HG02885 (cell line): ENCODE measurements around the gene E2F6.

Source experiments
- ATAC-seq: cut with Tn5 transposase; IDR thresholded peaks from one replicate; pipeline ENCODE4 v1.9.1; 2021; ENCODE audit warnings: mild to moderate bottlenecking; ENCODE audit not compliant: unreplicated experiment, poor library complexity

Gene E2F6

DNA sequence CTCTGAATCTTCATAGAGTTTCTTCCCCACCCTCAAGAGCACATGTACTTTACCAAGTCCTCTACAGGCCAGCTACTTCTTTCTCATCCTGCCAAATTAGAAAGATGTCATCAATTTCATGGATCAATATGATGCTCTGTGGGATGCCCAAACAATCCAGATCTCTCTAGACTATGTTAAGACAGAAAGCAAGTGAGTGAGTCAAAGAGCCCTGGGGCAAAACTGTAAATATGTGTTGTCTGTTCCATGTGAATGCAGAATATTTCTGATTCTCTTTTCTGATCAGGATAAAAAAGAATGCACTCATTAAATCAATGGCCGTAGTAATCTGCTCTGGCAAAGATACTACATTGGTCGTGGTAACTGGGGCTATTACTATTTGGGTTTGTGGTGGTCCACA lies 68.4 kb downstream of the E2F6 start:
- ATAC-seq, result no peak

DNA sequence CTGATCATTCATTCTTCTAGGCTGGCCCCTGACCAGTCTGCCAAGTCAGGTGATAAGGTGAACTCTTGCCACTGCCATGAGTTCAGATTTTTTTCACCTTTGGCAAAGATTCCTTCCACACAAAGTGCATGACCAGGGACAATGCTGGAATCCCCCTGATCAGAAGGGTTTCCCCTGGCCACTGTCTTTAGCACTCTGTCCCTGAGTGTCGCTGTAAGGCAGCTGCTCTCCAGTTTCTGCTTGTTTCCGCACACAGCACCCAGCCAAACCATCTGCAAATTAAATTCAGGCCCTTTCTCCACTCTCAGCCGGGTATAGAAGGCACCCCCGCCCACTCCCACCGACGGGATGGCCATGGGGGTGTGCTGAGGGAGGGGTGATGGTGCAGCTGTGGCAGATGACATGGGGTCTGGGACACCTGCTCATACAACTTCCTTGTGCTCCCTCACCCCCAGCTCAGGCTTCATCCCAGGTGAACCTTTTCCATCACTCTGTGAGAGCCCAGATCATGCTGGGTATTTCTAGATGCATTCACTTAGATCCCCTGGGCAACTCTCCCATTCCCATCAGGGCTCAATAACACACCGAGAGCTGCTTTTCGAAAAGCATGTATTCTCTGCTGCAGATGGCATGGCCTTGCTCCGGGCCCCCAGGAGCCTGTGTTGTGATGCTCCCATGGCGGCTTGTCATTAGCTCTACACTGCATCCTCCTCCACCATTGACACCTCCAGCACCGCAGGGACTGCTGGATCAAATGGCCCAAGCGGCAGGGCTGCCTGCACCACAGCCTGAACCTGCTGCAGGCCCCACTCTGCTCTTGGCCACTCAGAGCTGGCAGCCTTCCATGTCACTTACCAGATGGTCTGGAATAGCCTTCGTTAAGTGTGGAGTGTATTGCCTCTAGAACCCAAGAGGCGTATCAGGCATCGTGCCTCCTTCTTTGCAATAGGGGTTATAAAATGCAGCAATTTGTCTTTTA lies 69.2 kb downstream of the E2F6 start:
- no peak for ATAC-seq

DNA sequence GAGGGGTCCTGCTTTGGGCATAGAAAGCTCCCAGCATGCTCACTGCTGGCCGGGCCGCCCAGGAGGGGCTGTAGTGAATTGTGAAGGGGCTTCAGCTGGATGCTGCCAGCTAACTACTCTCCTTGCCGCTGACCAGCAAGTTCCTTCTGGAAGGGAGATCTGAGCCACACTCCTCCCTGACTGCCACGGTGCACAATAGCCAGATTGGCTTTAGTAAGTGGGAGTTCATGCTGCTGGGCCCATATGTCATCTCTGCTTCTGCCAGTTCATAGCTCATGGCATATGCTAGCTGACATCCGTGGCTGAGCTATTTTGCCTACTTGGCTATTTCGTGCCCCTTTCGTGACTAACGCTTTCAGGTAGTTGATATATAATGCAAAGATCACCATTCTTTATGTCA lies 69.9 kb downstream of the E2F6 start:
- no peak for ATAC-seq

DNA sequence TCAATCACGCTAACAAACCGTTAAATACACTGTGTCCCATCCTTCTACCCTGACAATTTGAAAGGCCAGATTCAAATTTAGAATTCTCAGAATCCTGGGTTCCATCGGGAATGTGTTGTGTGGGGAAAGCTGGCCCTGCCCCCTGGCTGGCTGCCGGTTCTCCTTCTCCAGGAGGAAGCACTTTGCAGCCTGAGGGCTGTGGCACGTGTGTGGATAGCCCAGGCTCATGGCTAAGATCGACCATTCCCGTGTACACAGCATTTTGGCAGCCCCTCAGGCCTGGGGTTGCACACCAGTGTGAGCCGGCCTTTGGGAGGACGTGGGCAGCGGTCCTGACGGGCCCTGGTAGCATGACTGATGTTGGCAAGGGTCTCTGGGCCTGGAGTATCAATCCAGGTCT lies 70.6 kb downstream of the E2F6 start:
- ATAC-seq, result no peak
